ENCODE measurements around the gene KCNE3. TPM values are rescaled to one million over a fixed set of nuclear protein-coding genes. Genes with fewer than 3 reads are reported as not detected.

The KCNE3 gene
- total RNA-seq, 1 donor from 2014 or later: 4.7 TPM

GRCh38 chr11:74462009-74462408 is 5.3 kb downstream of the KCNE3 start:
- Histone ChIP-seq H3K36me3 (ENCODE audit: control insufficient read depth in 3 of 3, insufficient read depth in 3 of 3, low read length in 3 of 3) (no peaks in the 10 kb centered on the region), H3K4me3 (ENCODE audit: low read length in 3 of 3) (no peak overlapping the region), H3K27ac (ENCODE audit: low read depth, low read length) (peak overlapping the region; percentile 43), H3K4me1 (ENCODE audit: control insufficient read depth in 3 of 3, insufficient read depth in 3 of 3, low read length in 3 of 3) (peaks cover 8 to 22% (median 10%) of the 10 kb centered on the region in 3 donors), H3K27me3 (ENCODE audit: control insufficient read depth in 3 of 3, insufficient read depth in 3 of 3, low read length in 3 of 3) (no peaks in the 10 kb centered on the region), H3K9ac (ENCODE audit: low read depth in 1 of 3, low read length in 3 of 3) (peak overlapping the region in 1 of 3 donors; percentile 17), H3K9me3 (ENCODE audit: control insufficient read depth in 3 of 3, low read length in 3 of 3) (no peaks in the 10 kb centered on the region)

- H3K9me3 ChIP-seq (ENCODE audit: control insufficient read depth in 3 of 3, low read length in 3 of 3): no peaks in the 10 kb centered on the region
- no peak overlapping the region for H3K9ac ChIP-seq (ENCODE audit: low read depth in 1 of 3, low read length in 3 of 3)
- H3K4me1 ChIP-seq (ENCODE audit: control insufficient read depth in 3 of 3, insufficient read depth in 3 of 3, low read length in 3 of 3): peaks cover 4 to 17% (median 5%) of the 10 kb centered on the region in 3 donors
- no peaks in the 10 kb centered on the region for H3K36me3 ChIP-seq (ENCODE audit: control insufficient read depth in 3 of 3, insufficient read depth in 3 of 3, low read length in 3 of 3)
- no peaks in the 10 kb centered on the region for H3K27me3 ChIP-seq (ENCODE audit: control insufficient read depth in 3 of 3, insufficient read depth in 3 of 3, low read length in 3 of 3)
- peak overlapping the region in 1 of 3 donors; percentile 11 for H3K4me3 ChIP-seq (ENCODE audit: low read length in 3 of 3)
- H3K27ac ChIP-seq (ENCODE audit: low read depth, low read length): no peak overlapping the region
These were observed 6.7 kb downstream of the KCNE3 start for GRCh38 chr11:74460481-74461154.

GRCh38 chr11:74460065-74460464 is 7.3 kb downstream of the KCNE3 start:
- no peak overlapping the region for H3K27ac ChIP-seq (ENCODE audit: low read depth, low read length)
- no peaks in the 10 kb centered on the region for H3K27me3 ChIP-seq (ENCODE audit: control insufficient read depth in 3 of 3, insufficient read depth in 3 of 3, low read length in 3 of 3)
- peaks cover 4 to 17% (median 5%) of the 10 kb centered on the region in 3 donors for H3K4me1 ChIP-seq (ENCODE audit: control insufficient read depth in 3 of 3, insufficient read depth in 3 of 3, low read length in 3 of 3)
- no peaks in the 10 kb centered on the region for H3K36me3 ChIP-seq (ENCODE audit: control insufficient read depth in 3 of 3, insufficient read depth in 3 of 3, low read length in 3 of 3)
- no peak overlapping the region for H3K9ac ChIP-seq (ENCODE audit: low read depth in 1 of 3, low read length in 3 of 3)
- no peaks in the 10 kb centered on the region for H3K9me3 ChIP-seq (ENCODE audit: control insufficient read depth in 3 of 3, low read length in 3 of 3)
- no peak overlapping the region for H3K4me3 ChIP-seq (ENCODE audit: low read length in 3 of 3)

GRCh38 chr11:74459584-74459983 is 7.8 kb downstream of the KCNE3 start:
- no peak overlapping the region for H3K27ac ChIP-seq (ENCODE audit: low read depth, low read length)
- H3K27me3 ChIP-seq (ENCODE audit: control insufficient read depth in 3 of 3, insufficient read depth in 3 of 3, low read length in 3 of 3): no peaks in the 10 kb centered on the region
- H3K36me3 ChIP-seq (ENCODE audit: control insufficient read depth in 3 of 3, insufficient read depth in 3 of 3, low read length in 3 of 3): no peaks in the 10 kb centered on the region
- H3K4me3 ChIP-seq (ENCODE audit: low read length in 3 of 3): no peak overlapping the region
- no peak overlapping the region for H3K9ac ChIP-seq (ENCODE audit: low read depth in 1 of 3, low read length in 3 of 3)
- H3K9me3 ChIP-seq (ENCODE audit: control insufficient read depth in 3 of 3, low read length in 3 of 3): no peaks in the 10 kb centered on the region
- H3K4me1 ChIP-seq (ENCODE audit: control insufficient read depth in 3 of 3, insufficient read depth in 3 of 3, low read length in 3 of 3): peaks cover 4 to 17% (median 5%) of the 10 kb centered on the region in 3 donors

GRCh38 chr11:74457356-74457755 is 10.0 kb downstream of the KCNE3 start:
- no peaks in the 10 kb centered on the region for H3K9me3 ChIP-seq (ENCODE audit: control insufficient read depth in 3 of 3, low read length in 3 of 3)
- H3K27ac ChIP-seq (ENCODE audit: low read depth, low read length): no peak overlapping the region
- no peaks in the 10 kb centered on the region for H3K36me3 ChIP-seq (ENCODE audit: control insufficient read depth in 3 of 3, insufficient read depth in 3 of 3, low read length in 3 of 3)
- no peak overlapping the region for H3K9ac ChIP-seq (ENCODE audit: low read depth in 1 of 3, low read length in 3 of 3)
- H3K4me1 ChIP-seq (ENCODE audit: control insufficient read depth in 3 of 3, insufficient read depth in 3 of 3, low read length in 3 of 3): peaks cover 5 to 14% (median 6%) of the 10 kb centered on the region in 3 donors
- H3K4me3 ChIP-seq (ENCODE audit: low read length in 3 of 3): no peak overlapping the region
- H3K27me3 ChIP-seq (ENCODE audit: control insufficient read depth in 3 of 3, insufficient read depth in 3 of 3, low read length in 3 of 3): peaks cover 0 to 2% (median 0%) of the 10 kb centered on the region in 3 donors

- Histone ChIP-seq H3K9me3 (ENCODE audit: control insufficient read depth in 3 of 3, low read length in 3 of 3) (no peaks in the 10 kb centered on the region), H3K4me1 (ENCODE audit: control insufficient read depth in 3 of 3, insufficient read depth in 3 of 3, low read length in 3 of 3) (peaks cover 0 to 7% (median 4%) of the 10 kb centered on the region in 3 donors), H3K36me3 (ENCODE audit: control insufficient read depth in 3 of 3, insufficient read depth in 3 of 3, low read length in 3 of 3) (no peaks in the 10 kb centered on the region), H3K4me3 (ENCODE audit: low read length in 3 of 3) (no peak overlapping the region), H3K9ac (ENCODE audit: low read depth in 1 of 3, low read length in 3 of 3) (no peak overlapping the region), H3K27ac (ENCODE audit: low read depth, low read length) (no peak overlapping the region), H3K27me3 (ENCODE audit: control insufficient read depth in 3 of 3, insufficient read depth in 3 of 3, low read length in 3 of 3) (peaks cover 0 to 3% (median 0%) of the 10 kb centered on the region in 3 donors)
These were observed 13.9 kb downstream of the KCNE3 start for GRCh38 chr11:74453373-74453975.

GRCh38 chr11:74452366-74452765 is 15.0 kb downstream of the KCNE3 start:
- Histone ChIP-seq H3K27me3 (ENCODE audit: control insufficient read depth in 3 of 3, insufficient read depth in 3 of 3, low read length in 3 of 3) (peaks cover 0 to 3% (median 0%) of the 10 kb centered on the region in 3 donors), H3K36me3 (ENCODE audit: control insufficient read depth in 3 of 3, insufficient read depth in 3 of 3, low read length in 3 of 3) (no peaks in the 10 kb centered on the region), H3K9me3 (ENCODE audit: control insufficient read depth in 3 of 3, low read length in 3 of 3) (no peaks in the 10 kb centered on the region), H3K27ac (ENCODE audit: low read depth, low read length) (no peak overlapping the region), H3K4me3 (ENCODE audit: low read length in 3 of 3) (no peak overlapping the region), H3K4me1 (ENCODE audit: control insufficient read depth in 3 of 3, insufficient read depth in 3 of 3, low read length in 3 of 3) (peaks cover 0 to 7% (median 4%) of the 10 kb centered on the region in 3 donors), H3K9ac (ENCODE audit: low read depth in 1 of 3, low read length in 3 of 3) (no peak overlapping the region)

GRCh38 chr11:74450318-74450717 is 17.0 kb downstream of the KCNE3 start:
- H3K4me3 ChIP-seq (ENCODE audit: low read length in 3 of 3): no peak overlapping the region
- peaks cover 0 to 3% (median 0%) of the 10 kb centered on the region in 3 donors for H3K27me3 ChIP-seq (ENCODE audit: control insufficient read depth in 3 of 3, insufficient read depth in 3 of 3, low read length in 3 of 3)
- H3K4me1 ChIP-seq (ENCODE audit: control insufficient read depth in 3 of 3, insufficient read depth in 3 of 3, low read length in 3 of 3): peaks cover 0 to 9% (median 6%) of the 10 kb centered on the region in 3 donors
- no peak overlapping the region for H3K27ac ChIP-seq (ENCODE audit: low read depth, low read length)
- H3K36me3 ChIP-seq (ENCODE audit: control insufficient read depth in 3 of 3, insufficient read depth in 3 of 3, low read length in 3 of 3): no peaks in the 10 kb centered on the region
- no peak overlapping the region for H3K9ac ChIP-seq (ENCODE audit: low read depth in 1 of 3, low read length in 3 of 3)
- H3K9me3 ChIP-seq (ENCODE audit: control insufficient read depth in 3 of 3, low read length in 3 of 3): no peaks in the 10 kb centered on the region

- Histone ChIP-seq H3K9me3 (ENCODE audit: control insufficient read depth in 3 of 3, low read length in 3 of 3) (no peaks in the 10 kb centered on the region), H3K27ac (ENCODE audit: low read depth, low read length) (no peak overlapping the region)
These were observed 17.9 kb downstream of the KCNE3 start for GRCh38 chr11:74449369-74449931.

GRCh38 chr11:74447720-74448119 is 19.6 kb downstream of the KCNE3 start:
- Histone ChIP-seq H3K4me3 (ENCODE audit: low read length in 3 of 3) (no peak overlapping the region), H3K4me1 (ENCODE audit: control insufficient read depth in 3 of 3, insufficient read depth in 3 of 3, low read length in 3 of 3) (peaks cover 8 to 22% (median 18%) of the 10 kb centered on the region in 3 donors), H3K27me3 (ENCODE audit: control insufficient read depth in 3 of 3, insufficient read depth in 3 of 3, low read length in 3 of 3) (peaks cover 0 to 3% (median 0%) of the 10 kb centered on the region in 3 donors), H3K36me3 (ENCODE audit: control insufficient read depth in 3 of 3, insufficient read depth in 3 of 3, low read length in 3 of 3) (no peaks in the 10 kb centered on the region), H3K27ac (ENCODE audit: low read depth, low read length) (no peak overlapping the region), H3K9me3 (ENCODE audit: control insufficient read depth in 3 of 3, low read length in 3 of 3) (no peaks in the 10 kb centered on the region), H3K9ac (ENCODE audit: low read depth in 1 of 3, low read length in 3 of 3) (no peak overlapping the region)

More at GRCh38 chr11:74449369-74449931, 17.9 kb downstream of the KCNE3 start:
- H3K4me3 ChIP-seq (ENCODE audit: low read length in 3 of 3): no peak overlapping the region
- H3K27me3 ChIP-seq (ENCODE audit: control insufficient read depth in 3 of 3, insufficient read depth in 3 of 3, low read length in 3 of 3): peaks cover 0 to 3% (median 0%) of the 10 kb centered on the region in 3 donors
- peak overlapping the region in 1 of 3 donors; percentile 47 for H3K9ac ChIP-seq (ENCODE audit: low read depth in 1 of 3, low read length in 3 of 3)
- no peaks in the 10 kb centered on the region for H3K36me3 ChIP-seq (ENCODE audit: control insufficient read depth in 3 of 3, insufficient read depth in 3 of 3, low read length in 3 of 3)
- H3K4me1 ChIP-seq (ENCODE audit: control insufficient read depth in 3 of 3, insufficient read depth in 3 of 3, low read length in 3 of 3): peaks cover 0 to 18% (median 13%) of the 10 kb centered on the region in 3 donors
